GM21381 (cell line): ENCODE results near the gene BID.
"Not testable (repeated sequence)": the region's sequence is repeated elsewhere in the genome, so short reads cannot be mapped to it uniquely, and the experiment has no call there.

Source experiments
- ATAC-seq: cut with Tn5 transposase; IDR thresholded peaks from one replicate; pipeline ENCODE4 v1.9.1; 2021; ENCODE audit warnings: mild to moderate bottlenecking, moderate library complexity; ENCODE audit not compliant: unreplicated experiment

Gene BID

DNA sequence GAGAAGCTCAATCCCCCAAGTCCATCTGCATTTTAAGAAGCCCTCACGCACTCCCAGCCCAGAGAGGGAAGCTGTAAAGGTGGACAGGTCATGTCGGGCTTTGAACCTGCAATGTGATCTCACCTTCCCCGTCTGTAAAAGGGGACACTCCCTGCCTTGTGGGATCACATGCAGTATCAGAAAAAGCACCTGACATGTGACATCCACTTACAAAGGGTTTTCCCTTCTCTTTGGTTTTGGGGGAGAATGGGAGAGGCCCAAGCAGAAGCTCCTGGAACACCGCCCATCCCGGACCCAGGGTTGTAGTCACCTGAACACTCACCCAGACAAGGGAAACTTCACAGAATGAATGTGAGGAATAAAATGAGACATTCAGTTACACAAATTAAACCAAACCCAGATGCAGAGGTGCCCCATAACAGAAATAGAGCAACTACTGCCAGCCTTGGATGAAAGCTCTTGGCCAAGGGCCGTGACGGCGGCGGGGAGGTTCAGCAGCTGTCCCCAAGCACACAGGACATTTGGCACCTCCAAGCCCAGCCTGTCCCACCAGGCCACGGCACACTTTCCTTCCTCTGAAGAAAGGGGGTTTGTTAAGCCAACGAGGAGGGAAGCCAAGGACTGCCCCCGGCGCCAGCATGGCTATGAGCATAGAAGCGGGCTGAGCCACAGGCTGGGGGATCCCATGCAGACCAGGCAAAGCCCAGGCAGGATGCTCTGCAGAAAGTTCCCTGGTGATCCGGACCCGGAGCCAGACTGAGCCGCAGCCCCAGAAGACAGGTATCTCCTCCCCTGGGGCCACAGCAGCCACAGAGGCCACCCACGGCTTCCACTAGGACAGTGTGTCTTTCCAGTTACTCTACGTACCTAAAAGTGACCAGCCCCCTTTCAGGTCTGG, 3.8 kb downstream of the BID start:
- no peak for ATAC-seq

DNA sequence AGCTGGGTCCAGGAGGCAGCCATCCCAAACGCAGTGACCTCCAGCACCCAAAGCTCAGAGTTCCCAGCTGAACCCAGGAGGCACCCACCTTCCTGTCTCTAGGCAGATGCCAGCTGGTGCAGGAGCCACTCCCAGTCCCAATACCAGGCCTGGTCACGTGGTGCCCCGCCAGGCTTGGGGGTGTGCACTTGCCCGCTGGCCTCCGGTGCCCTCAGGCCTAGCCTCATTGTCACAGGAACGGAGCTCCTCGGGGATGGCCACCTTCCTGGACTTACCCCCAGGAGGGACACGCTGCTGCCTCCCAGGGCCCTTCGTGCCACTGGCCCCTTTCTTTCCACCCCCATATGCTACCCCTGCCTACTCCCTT, 4.6 kb downstream of the BID start:
- ATAC-seq: no peak

DNA sequence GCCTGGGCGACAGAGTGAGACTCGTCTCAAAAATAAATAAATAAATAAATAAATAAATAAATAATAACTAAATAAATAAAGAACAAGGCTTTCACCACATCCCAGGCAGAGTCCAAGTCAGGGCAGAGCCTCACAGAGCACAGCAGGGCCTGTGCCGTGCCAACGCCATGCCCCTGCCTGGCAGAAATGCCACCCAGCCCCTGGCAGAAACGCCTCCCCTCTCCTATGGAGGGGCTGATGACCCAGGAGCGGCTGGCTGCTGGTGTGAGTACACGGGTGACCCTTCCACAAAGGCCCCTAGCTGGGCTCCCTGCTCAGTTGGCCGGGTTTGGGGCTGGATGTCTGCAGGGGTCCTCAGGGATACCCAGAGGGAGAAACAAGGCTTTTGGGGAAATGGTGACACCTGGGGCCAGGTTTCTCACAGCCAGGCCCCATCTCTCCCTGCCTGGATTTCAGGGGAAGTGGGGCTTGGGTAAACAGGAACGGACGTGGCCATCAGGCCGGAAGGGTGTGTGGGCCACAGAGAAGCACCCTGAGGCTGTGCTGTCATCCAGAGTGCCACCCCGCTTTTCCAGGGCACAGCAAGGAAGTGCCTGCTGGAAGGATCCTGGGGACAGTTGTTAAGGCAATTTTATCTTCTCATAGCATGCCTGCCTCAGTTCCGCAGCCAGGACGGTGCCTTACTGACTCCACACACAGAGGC, 5.1 kb downstream of the BID start:
- ATAC-seq: no peak

DNA sequence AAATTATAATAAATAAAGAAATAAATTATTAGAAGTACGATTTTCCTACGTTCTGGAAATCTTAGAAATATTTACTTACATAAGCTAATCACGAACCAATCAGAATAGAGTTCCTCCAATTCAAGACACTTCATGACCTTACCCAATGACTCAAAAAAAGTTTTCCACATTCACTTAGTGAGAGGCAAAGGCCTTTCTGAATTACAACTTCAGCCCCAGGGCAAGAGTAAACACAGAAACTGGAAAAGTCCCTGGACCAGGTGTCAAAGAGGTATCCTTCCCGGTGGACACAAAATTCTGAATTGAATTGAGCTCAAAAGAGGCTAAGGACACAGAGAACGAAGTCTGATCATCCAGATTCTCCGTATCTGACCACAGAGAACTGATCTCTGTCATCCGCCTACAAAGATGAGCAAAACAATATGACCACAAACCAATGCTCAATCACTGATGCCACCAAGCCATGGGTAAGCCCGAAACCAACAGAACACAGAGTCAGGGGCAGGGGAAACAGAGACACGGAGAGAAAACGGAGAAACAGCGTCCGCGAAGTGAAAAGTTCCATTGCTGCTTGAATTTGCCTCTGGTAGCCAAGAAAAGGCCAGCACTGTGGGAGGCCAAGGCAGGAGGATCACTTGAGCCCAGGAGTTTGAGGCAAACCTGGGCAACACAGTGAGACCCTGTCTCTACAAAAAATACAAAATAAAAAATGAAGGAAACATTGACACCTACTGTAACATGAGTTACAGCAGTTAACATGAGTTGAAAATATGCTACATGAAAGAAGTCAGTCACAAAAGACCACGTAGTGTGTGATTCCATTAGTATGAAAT, 6.8 kb downstream of the BID start:
- ATAC-seq: peak; percentile 63

DNA sequence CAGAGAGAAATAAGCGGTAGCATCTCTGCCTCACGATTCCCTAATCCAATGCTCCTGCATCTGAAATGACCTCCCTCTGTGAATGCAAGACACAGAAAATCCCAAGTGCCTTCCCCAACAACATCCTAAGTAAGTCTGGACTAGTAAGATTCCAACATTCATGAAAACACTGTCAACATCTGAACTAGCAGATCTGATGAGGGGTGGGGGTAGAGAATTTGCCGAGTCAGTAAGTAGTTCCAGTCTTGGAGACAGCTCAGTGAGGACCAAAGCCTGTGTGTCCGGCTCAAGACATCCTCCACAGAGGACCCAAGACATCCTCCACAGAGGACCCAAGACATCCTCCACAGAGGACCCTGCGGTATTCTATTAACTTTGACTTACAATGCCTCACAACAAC, 9.4 kb downstream of the BID start:
- not testable (repeated sequence) for ATAC-seq

DNA sequence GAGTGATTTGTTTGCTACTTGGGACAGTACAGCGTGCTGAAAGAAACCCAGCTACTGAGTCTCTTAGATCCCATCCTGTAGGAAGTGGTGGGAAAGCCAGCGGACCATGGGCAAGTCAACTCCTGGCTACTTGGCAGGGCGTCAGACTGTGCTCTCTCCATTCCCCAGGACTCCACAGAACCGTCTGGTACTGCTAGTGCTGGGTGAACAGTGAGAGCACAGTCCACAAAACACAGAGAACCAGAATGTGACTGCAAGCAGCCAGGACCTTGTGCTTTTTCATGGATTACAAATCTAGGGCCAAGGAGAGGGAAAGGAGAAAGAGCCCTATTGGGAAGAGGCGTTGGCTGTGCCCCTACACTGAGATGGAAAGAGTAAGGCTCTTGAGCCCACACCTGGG, 10.2 kb downstream of the BID start:
- ATAC-seq: no peak

DNA sequence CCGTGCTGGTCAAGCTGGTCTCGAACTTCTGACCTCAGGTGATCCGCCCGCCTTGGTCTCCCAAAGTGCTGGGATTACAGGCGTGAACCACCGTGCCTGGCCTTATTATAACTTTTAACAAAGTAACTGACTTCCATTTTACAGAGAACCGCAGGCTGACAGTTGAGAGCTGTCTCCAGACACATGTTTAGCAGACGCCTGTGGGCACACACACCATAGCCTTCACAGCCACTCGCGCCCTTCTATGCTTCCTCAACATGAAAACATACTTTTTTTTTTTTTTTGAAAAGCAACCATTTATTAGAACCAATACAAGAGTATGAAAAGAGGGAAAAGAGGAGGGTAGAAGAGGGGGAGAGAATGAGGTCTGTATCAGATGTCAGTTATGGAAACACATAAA, 10.8 kb downstream of the BID start:
- ATAC-seq: not testable (repeated sequence)

DNA sequence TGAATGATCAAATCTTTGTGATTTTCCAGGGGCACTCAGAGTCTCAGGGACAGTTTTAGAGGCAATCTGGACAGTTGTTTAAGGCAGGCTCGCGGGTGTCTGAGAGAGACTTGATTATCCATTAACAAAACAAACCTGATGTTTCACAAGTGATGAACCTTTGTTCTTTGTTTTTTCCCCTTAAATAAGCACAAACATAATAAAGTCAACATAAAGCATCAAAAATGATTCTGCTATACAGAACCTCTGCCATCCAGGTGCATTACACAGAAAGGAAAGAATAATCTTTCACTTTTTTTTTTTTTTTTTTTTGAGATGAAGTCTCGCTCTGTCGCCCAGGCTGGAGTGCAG, 13.2 kb downstream of the BID start:
- ATAC-seq: no peak

DNA sequence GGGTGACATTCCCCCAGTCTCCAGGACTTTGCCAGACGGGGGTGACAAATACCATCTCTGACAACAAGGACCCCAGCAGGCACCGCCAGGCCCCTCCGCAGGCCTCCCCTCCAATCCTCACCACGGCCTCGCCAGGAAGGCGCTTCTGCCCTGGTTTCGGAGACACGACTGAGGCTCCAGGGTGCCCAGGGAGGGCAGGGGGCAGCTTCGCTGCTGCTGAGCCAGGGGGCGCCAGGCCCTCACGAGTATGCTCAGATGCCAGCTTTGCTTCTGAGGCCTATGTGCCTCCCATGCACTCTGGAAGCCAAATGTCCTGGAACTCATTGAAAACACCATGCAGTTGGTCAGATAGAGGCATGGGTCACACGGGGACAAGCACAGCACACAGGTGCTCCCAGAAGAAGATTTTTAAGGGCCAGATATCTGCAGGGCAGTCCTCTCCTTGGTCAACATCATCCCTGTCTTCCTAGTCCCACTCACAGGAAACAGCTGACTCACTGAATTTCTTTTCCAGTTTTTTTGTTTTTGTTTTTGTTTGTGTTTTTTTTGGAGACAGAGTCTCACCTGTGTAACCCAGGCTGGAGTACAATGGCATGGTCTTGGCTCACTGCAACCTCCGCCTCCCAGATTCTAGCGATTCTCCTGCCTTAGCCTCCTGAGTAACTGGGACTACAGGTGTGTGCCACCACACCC, 19.9 kb downstream of the BID start:
- ATAC-seq: no peak

DNA sequence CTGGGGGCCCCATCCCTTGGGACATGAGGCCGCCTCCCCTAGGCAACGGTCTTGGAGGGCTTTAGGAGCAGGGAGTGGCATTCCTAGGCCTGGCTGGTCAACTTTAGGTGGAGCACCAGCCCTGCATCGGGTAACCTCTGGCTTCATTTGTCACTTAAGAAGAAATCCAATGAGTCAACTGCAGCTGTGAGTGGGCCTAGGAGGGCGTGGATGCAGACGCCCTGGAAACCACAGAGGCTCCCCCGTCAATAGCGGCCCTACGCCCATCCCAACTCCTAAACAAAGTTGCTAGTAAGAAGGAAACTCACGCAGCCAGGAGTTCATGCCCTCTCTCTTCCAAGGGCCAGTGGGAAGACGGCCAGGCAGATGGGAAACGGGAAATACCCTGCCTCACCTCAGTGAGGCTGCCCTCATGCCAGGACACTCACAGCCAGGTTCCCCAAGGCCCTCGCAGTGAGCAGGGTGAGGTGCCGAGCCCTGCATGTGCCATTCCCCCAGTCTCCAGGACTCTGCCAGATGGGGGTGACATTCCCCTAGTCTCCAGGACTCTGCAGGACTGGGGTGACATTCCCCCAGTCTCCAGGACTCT, 20.8 kb downstream of the BID start:
- no peak for ATAC-seq

DNA sequence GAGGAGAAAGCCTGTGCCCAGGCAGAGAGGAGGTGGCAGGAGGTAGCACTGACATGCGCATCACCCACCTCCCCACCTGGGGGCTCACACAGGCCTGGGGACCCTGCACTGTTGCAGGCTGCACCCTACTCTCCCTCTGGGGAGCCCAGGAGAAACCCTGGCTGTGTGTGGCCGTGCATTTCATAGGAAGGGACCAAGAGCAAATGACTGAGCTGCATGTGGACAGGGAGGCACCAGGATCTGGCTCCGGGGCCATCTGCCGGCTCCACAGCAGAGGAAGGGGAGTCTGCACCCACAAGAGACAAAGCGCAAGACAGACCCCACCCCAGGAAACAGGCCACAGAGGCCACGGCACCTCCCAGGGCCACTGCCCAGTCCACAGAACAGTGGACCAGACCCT, 22.7 kb downstream of the BID start:
- no peak for ATAC-seq

DNA sequence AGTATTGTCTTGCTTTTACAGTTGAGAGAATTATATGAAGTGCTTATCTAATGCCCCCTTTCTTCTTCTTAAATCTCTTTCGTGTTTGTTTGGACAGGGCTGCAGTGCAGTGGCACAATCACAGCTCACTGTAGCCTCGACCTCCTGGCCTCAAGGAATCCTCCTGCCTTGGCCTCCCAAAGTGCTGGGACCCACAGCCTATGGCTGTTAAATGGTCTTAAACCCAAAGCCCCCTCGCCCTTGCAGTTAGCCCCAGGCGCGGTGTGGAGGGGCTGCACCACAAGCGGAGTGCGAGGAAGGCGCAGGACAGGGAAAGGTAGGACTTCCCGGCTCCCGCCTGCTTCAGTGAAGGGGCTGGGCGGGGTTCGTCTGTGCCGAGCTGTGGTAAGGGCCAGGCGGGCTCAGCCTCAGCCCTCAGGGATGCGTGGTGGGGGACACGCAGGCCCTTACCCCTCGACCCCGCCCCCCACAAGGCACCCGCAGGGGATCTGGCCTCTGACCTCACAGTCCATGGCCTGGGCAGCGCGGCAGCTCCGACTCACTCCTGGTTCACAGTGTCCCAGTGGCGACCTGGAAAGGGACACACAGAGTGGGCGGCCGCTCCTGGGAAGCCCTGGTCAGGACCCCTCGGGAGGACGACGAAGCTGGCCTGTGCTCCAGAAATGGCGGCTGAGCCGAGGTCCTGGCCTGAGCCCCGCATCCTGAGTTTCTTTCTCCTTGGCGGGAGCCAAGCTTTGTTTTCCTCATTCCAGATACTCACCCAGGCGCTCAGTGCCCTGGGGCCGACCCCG, 24.5 kb downstream of the BID start:
- ATAC-seq: no peak

DNA sequence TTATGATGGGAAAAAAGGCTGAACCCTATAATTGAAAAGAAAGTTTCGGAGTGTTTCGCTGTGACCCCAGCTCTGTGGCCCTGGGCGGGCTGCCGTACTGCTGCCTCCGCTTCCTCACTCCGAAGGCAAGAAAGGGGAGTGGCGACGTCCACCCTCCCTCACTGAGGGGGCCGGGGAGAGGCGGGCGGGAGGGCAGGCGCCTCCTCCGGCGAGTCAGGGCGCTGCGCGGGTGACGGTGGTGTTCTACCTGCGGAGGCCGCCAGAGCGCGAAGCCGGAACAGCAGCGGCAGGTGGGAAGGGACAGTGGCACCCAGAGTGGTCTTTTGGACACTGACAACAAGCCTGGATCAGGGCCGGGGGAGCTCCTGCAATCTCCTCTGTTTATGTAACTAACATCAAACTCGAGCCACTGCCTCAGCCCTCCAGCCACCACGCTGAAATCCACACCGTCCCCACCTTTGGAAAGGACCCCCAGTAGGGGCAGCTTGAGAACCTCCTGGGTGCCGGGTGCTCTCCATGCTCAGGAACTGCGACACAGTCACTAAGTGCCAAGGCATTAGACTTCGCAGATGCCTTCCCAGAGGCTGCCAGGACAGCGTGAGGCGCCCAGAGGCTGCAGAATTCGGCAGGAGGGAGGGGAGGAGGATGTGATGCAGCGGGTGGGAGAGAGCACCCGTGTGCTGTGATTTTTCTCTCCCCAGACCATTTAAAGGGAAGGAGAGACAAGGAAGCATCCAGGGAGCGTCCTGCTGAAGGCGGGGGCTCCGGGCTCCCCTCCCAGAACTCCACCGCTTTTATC, 25.5 kb downstream of the BID start:
- no peak for ATAC-seq

DNA sequence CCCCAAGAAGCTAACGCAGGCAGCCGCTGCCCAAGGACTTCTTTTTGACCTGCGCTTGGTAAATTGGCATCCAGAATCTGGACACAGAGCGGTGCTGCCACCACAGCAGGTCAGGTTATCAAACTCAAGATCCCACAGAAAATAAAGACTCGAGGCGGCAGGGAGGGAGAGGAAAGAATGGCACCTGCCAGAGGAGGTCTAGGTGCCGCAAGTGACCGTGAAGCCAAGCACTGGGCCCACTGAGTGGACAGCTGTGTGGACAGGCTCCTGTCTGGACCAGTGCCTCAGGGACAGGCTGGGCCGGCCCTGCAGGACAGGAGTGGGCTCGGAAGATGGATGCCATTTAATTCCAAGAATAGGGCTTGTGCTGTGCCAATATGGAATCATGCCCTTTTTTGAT, 27.4 kb downstream of the BID start:
- no peak for ATAC-seq

DNA sequence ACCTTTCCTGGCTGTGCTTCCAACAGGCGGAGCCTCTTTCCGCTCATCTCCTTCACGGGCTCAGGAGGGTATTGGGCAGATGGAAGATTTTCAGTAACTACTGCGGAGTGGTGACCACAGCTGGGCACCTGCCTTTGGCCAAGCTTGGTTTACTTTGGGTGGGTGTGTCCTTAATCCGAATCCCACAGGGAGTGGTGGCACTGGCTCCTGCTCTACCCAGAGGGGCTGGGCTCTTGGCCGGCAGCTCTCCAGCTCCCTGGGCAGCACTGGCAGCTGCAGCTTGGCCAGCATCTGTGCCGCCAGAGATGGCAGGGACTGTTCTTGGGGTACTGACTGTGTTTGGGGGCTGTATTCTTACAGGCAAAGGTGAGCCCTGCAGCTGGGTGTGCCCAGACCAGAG, 29.8 kb downstream of the BID start:
- ATAC-seq: no peak

DNA sequence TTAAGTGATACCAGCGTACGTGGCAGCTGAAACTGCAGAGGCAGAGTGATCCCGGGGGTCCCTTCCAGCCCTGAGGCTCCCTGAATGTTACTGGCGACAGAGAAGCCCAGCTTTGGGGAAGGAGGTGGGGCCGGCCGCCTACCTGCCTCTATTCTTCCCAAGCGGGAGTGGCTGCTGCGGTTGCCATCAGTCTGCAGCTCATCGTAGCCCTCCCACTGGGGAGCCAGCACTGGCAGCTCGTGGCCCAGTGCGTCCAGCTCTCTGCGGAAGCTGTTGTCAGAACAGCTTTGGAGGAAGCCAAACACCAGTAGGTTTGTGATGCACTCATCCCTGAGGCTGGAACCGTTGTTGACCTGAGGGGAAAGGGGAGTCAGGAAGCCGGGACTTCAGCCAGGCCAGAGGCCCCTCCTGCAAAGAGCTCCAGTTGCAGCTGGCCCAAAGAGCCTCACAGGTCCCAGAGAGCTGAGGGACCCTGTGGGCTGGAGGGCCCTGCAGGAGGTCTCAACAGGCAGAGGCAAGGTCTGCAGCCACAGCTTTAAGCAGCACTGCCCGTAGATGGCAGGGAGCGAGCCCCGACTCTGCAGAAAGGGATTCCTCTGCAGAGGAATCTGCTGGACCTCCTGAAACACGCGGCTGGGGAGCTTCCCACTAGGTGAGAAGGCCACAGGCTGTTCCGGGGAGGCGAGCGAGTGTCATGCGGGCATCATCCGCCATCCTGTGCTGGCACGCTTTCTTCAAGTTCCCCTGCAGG, 30.4 kb downstream of the BID start:
- no peak for ATAC-seq

DNA sequence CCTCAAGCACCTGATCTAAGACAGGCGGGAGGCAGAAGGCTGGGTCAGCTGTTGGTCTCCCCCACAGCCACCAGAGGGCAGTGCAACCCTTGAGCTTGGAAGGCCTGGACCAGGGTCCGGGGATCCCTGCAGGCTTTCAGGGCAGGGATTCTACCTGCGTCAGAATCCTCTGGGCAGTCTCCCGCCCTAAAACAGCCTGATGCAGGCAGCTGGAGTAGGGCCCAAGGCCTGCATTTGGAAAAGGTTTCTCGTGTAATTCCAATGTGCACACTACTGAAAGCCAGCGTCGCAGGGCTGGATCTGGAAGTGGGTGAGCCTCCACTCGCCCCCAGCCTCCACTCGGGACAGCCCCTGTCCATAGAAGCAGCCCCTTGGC, 31.8 kb downstream of the BID start:
- ATAC-seq: no peak

DNA sequence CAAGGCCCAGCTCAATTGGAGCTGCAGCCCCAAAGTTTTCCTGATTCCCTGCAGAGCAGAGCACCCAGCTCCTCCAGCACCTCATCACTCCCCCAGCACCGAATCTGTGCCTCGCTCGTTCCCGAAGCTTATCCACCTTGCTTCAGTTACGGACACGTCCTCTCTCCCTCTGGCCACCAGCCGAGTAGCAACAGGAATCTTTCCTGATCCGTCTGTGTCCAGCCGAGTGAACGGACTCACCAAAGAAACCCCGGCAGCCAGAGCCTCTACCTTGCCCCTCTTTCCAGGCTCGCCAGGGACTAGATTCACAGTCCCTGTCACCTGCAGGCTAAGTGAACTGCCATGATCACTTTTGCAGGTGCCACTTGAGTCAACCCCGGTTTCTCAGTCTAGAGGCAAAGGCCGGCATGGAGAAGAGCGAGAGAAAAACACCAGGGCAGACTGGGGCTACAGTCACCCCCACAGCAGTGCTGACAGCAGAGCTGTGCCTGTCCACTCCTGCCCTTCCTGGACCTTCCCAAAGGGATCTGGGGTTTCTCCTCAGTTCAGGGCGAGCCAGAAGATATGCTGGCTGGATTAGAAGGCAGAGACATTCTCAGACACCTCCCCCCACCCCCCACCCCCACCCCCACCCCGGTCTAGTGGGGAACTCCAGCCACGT, 32.3 kb downstream of the BID start:
- no peak for ATAC-seq
